Stomach (tissue), 9 donors: ENCODE data around the gene KRT38. TPM values are rescaled to one million over a fixed set of nuclear protein-coding genes. Genes with fewer than 3 reads are reported as not detected.

Experiments
- DNase-seq, 2 donors: peaks; one replicate each; pipeline versions ENCODE4 v3.0.0 to v3.0.0-alpha.2; 2013 to 2019
- H3K27ac ChIP-seq, 5 donors: fragments of 200-600 bp in 4 of 5; sonication (generic) in 4 of 5; one replicate each; pipeline ENCODE4 v1.5.1; 2013 to 2019; ENCODE audit warnings: mild to moderate bottlenecking in 1 of 5, moderate library complexity in 1 of 5
- H3K27me3 ChIP-seq, 3 donors: fragments of 200-600 bp; sonication (generic); one replicate each; pipeline ENCODE4 v1.5.1; 2017 to 2019; ENCODE audit warnings: mixed run types in 1 of 3
- H3K36me3 ChIP-seq, 4 donors: fragments of 200-600 bp; sonication (generic); 1 replicate in 3 of 4; 2 replicates in 1 of 4; pipeline ENCODE4 v1.5.1; 2016 to 2019
- H3K4me1 ChIP-seq, 4 donors: fragments of 200-600 bp; sonication (generic); one replicate each; pipeline ENCODE4 v1.5.1; 2016 to 2019
- H3K4me3 ChIP-seq, 4 donors: fragments of 200-600 bp; sonication (generic) in 3 of 4; one replicate each; pipeline ENCODE4 v1.5.1; 2016 to 2019; ENCODE audit warnings: mild to moderate bottlenecking in 1 of 4
- H3K9me3 ChIP-seq, 4 donors: fragments of 200-600 bp; sonication (generic); one replicate each; pipeline ENCODE4 v1.5.1; 2016 to 2019
- EP300 ChIP-seq: sonication (generic); formaldehyde crosslinking; IDR thresholded peaks from one replicate; pipeline ENCODE4 v1.6.1; 2017; ENCODE audit warnings: antibody characterized with exemption
- POLR2A ChIP-seq, 4 donors: fragments of 450-650 bp; IDR thresholded peaks; one replicate each; pipeline ENCODE4 v1.6.1; 2016; ENCODE audit warnings: antibody characterized with exemption in 4 of 4, control low read depth in 2 of 4, mild to moderate bottlenecking in 1 of 4, moderate library complexity in 1 of 4
- POLR2AphosphoS5 ChIP-seq, 3 donors: sonication (generic); formaldehyde crosslinking; IDR thresholded peaks; one replicate each; pipeline ENCODE4 v1.6.1; 2016; ENCODE audit warnings: antibody characterized with exemption in 3 of 3
- WGBS, 5 donors: extraction: QIAGEN DNeasy Blood & Tissue Kit in 3 of 5; methylation state at CpG; one replicate each; pipeline versions ENCODE4 v1.1.5 to v1.1.7; 2013 to 2018; 5-methylcytosine and 5-hydroxymethylcytosine counted together
- intact Hi-C: fragments of 100-400 bp; cut with DNase I; formaldehyde crosslinking; loops from one replicate; pipeline ENCODE4 v1.15.1; 2023; ENCODE audit warnings: low total_unique reads
- polyA plus RNA-seq, 3 donors: library from polyadenylated mRNA; stranded (reverse); fragments of 200-250 nt; gene quantifications; one replicate each; pipeline ENCODE4 v1.2.3, GENCODE V29; 2013
- total RNA-seq, 5 donors: library from RNA; depleted of rRNA; stranded (reverse); fragments of >200 nt; gene quantifications; one replicate each; pipeline versions ENCODE4 v1.1.0 to v1.2.3, GENCODE V29; 2014 to 2016
- TF ChIP-seq, protein P1 (sequence below), 7 experiments: fragments of 450-650 bp in 4 of 7; fragments of 200-600 bp in 3 of 7; sonication (generic) in 3 of 7; IDR thresholded peaks; one replicate each; pipeline ENCODE4 v1.5.1; 2016 to 2019; ENCODE audit warnings: antibody characterized with exemption in 7 of 7, control low read depth in 2 of 7, mild to moderate bottlenecking in 1 of 7
- donor health status: healthy with polysubstance abuse.
- donor health status: Bipolar disorder and iron deficiency.
- donor health status: healthy.

Gene KRT38
- total and polyA plus RNA-seq, 8 donors = not detected

DNA sequence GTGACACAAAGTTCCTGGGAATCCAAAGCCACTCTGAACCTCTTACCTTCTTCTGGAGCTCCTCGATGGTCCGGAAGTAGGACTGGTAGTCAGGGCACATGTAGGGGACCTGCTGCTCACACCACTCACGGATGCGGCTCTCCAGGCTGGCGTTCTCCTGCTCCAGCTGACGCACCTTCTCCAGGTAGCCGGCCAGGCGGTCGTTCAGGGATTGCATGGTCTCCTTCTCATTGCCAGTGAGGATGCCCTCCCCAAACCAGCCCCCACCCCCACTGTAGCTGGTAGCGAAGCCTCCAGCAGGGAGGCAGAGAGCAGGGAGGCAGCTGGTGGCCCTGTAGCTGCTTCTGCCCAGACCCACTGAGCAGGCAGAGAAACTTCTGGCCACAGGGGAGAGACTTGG, 39.8 kb upstream of the KRT38 start:
- no peaks in the 10 kb centered on the region for H3K36me3 ChIP-seq
- 95 to 98% (median 96%) methylated on average over 10 of the region's 10 CpGs for WGBS, 5 donors
- intact Hi-C loops = no loop called here
- DNase-seq = no peak
- no peak overlapping the region for H3K27ac ChIP-seq
- TF ChIP-seq, protein P1, sequence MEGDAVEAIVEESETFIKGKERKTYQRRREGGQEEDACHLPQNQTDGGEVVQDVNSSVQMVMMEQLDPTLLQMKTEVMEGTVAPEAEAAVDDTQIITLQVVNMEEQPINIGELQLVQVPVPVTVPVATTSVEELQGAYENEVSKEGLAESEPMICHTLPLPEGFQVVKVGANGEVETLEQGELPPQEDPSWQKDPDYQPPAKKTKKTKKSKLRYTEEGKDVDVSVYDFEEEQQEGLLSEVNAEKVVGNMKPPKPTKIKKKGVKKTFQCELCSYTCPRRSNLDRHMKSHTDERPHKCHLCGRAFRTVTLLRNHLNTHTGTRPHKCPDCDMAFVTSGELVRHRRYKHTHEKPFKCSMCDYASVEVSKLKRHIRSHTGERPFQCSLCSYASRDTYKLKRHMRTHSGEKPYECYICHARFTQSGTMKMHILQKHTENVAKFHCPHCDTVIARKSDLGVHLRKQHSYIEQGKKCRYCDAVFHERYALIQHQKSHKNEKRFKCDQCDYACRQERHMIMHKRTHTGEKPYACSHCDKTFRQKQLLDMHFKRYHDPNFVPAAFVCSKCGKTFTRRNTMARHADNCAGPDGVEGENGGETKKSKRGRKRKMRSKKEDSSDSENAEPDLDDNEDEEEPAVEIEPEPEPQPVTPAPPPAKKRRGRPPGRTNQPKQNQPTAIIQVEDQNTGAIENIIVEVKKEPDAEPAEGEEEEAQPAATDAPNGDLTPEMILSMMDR (IDR thresholded peaks at IDR 0.05) = no peak
- TF ChIP-seq POLR2A (IDR thresholded peaks at IDR 0.05) = no peak
- H3K27me3 ChIP-seq = no peaks in the 10 kb centered on the region
- no peaks in the 10 kb centered on the region for H3K9me3 ChIP-seq
- H3K4me1 ChIP-seq = peaks cover 0 to 15% (median 5%) of the 10 kb centered on the region in 4 donors
- no peak overlapping the region for H3K4me3 ChIP-seq

DNA sequence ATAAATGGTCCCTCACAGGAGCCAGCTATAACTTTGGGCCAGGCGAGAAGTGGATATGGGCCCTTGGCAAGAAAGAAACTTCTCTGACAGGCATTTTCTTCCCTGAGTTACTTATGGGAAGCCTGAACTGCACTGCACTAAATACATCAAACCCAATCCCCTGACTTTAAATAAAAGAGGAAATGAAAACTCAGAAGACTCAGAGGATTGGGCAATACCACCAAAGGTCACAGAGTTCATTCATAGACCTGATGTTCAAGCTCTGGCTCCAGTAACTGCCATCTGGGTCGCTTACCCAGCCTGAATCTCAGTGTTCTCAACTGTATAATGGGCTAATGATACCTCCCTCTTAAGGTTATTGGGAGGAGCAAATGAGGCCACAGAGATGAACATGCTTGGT, 39.4 kb upstream of the KRT38 start:
- Histone ChIP-seq H3K4me1 (peaks cover 0 to 15% (median 5%) of the 10 kb centered on the region in 4 donors), H3K27ac (no peak overlapping the region), H3K9me3 (no peaks in the 10 kb centered on the region), H3K36me3 (no peaks in the 10 kb centered on the region), H3K4me3 (no peak overlapping the region), H3K27me3 (no peaks in the 10 kb centered on the region)
- intact Hi-C loops = no loop called here
- DNase-seq = no peak
- WGBS, 5 donors = 46 to 72% (median 61%) methylated on average over 2 of the region's 2 CpGs
- TF ChIP-seq EP300 (no peak), POLR2A (IDR thresholded peaks at IDR 0.05) (no peak), POLR2AphosphoS5 (IDR thresholded peaks at IDR 0.05) (no peak)
- TF ChIP-seq, protein P1 (IDR thresholded peaks at IDR 0.05) = no peak

DNA sequence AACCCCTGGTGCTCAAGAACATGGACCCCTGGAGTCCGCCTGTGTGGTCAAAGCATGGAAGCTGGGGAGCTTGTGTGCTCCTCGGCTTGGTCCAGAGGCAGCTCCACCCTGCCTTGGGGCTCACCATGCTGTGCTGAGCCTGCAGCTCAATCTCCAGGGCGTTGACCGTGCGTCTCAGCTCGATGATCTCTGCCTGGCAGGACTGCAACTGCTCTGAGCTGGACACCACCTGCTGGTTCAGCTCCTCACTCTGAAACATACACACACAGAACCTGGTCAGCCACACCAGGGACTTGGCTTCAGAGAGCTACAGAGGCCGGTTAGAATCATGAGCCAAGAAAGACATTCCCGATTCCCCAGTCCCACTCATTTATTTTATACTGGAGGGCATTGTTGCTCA, 37.5 kb upstream of the KRT38 start:
- Histone ChIP-seq H3K36me3 (no peaks in the 10 kb centered on the region), H3K27me3 (no peaks in the 10 kb centered on the region), H3K27ac (no peak overlapping the region), H3K4me3 (no peak overlapping the region), H3K9me3 (no peaks in the 10 kb centered on the region), H3K4me1 (peaks cover 0 to under 1% (median 0%) of the 10 kb centered on the region in 4 donors)
- TF ChIP-seq, protein P1 (IDR thresholded peaks at IDR 0.05) = no peak
- TF ChIP-seq POLR2AphosphoS5 (IDR thresholded peaks at IDR 0.05) = no peak
- no peak for TF ChIP-seq EP300
- TF ChIP-seq POLR2A (IDR thresholded peaks at IDR 0.05) = no peak
- intact Hi-C loops = no loop called here
- DNase-seq = no peak
- 68 to 80% (median 76%) methylated on average over 8 of the region's 8 CpGs for WGBS, 5 donors

DNA sequence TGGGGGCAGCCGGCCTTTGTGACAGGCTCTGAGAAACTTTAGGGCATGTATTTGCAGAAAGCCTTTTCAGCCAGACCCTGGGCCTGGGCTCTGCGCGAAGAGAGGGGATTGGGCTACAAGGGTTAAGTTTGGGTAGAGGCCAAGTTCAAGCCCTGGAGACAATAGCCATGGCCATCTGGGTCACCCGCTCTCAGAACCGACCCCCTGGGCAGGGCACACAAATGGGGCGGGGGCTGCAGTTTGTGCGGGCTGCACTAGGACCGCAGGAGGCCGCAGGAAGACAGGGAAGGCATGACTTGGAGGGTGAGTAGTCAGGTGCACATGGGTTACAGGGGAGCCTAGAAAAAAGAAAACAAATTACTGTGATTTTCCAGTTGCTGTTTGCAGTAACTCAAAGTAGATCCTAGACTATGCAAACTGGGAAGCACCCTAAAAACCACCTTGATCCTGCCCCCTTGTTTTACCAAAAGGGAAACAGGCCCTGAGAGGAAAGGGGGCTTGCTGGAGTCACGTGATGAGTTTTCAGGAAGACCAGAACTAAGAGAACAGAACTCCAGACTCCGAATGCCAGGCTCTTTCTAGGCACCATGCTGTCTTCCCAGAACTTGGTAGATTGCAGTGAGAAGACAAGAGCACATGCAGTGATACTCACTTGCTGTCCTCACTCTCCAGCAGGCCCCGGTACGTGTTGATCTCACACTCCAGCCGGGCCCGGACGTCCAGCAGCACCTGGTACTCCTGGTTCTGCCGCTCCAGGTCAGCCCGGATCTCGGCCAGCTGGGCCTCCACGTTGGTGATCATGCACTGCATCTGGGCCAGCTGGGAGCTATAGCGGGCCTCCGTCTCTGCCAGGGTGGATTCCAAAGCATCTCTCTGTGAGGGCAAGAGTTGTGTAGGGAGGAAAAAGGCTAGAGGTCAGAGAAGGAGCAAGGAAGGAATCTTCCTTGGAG, 36.4 kb upstream of the KRT38 start:
- Histone ChIP-seq H3K36me3 (no peaks in the 10 kb centered on the region), H3K4me3 (no peak overlapping the region), H3K9me3 (peaks cover 0 to 1% (median under 1%) of the 10 kb centered on the region in 4 donors), H3K27ac (no peak overlapping the region), H3K27me3 (no peaks in the 10 kb centered on the region), H3K4me1 (no peaks in the 10 kb centered on the region)
- 86 to 94% (median 91%) methylated on average over 19 to 22 of the region's 22 CpGs for WGBS, 5 donors
- DNase-seq = no peak
- intact Hi-C loops = no loop called here
- TF ChIP-seq, protein P1 (IDR thresholded peaks at IDR 0.05) = no peak
- no peak for TF ChIP-seq POLR2AphosphoS5 (IDR thresholded peaks at IDR 0.05)
- TF ChIP-seq EP300 = no peak
- TF ChIP-seq POLR2A (IDR thresholded peaks at IDR 0.05) = no peak
